GM21825 (cell line): ENCODE measurements around the gene GGCX.
"Not testable (repeated sequence)": the region's sequence is repeated elsewhere in the genome, so short reads cannot be mapped to it uniquely, and the experiment has no call there.

ENCODE experiments used
- ATAC-seq: cut with Tn5 transposase; IDR thresholded peaks from one replicate; pipeline ENCODE4 v1.9.1; 2021; ENCODE audit warnings: mild to moderate bottlenecking, moderate library complexity; ENCODE audit not compliant: unreplicated experiment

GGCX gene

GRCh38 chr2:85577063-85577385 is 15.7 kb upstream of the GGCX start:
- no peak for ATAC-seq

- ATAC-seq: no peak
These were observed 14.4 kb upstream of the GGCX start for GRCh38 chr2:85575739-85576138.

- no peak for ATAC-seq
These were observed 5.0 kb upstream of the GGCX start for GRCh38 chr2:85566265-85566664.

GRCh38 chr2:85564144-85564563 is 2.9 kb upstream of the GGCX start:
- no peak for ATAC-seq

GRCh38 chr2:85560812-85561279 is 447 bp downstream of the GGCX start:
- peak; percentile 12 for ATAC-seq

- not testable (repeated sequence) for ATAC-seq
These were observed 928 bp downstream of the GGCX start for GRCh38 chr2:85560403-85560726.

GRCh38 chr2:85558160-85558559 is 3.1 kb downstream of the GGCX start:
- no peak for ATAC-seq

GRCh38 chr2:85557130-85557529 is 4.2 kb downstream of the GGCX start:
- ATAC-seq: no peak

GRCh38 chr2:85554980-85555612 is 6.2 kb downstream of the GGCX start:
- ATAC-seq: no peak

GRCh38 chr2:85553184-85553583 is 8.1 kb downstream of the GGCX start:
- no peak for ATAC-seq

GRCh38 chr2:85551698-85552678 is 9.3 kb downstream of the GGCX start:
- peak; percentile 71 for ATAC-seq

- no peak for ATAC-seq
These were observed 10.8 kb downstream of the GGCX start for GRCh38 chr2:85550486-85550885.

- no peak for ATAC-seq
These were observed 11.5 kb downstream of the GGCX start for GRCh38 chr2:85549826-85550225.

GRCh38 chr2:85549095-85549494 is 12.2 kb downstream of the GGCX start:
- no peak for ATAC-seq

- no peak for ATAC-seq
These were observed 12.7 kb downstream of the GGCX start for GRCh38 chr2:85548608-85548900.

GRCh38 chr2:85547859-85548607 is 13.3 kb downstream of the GGCX start:
- no peak for ATAC-seq

GRCh38 chr2:85547089-85547858 is 14.0 kb downstream of the GGCX start:
- no peak for ATAC-seq

GRCh38 chr2:85545780-85546240 is 15.5 kb downstream of the GGCX start:
- no peak for ATAC-seq

- ATAC-seq: not testable (repeated sequence)
These were observed 16.1 kb downstream of the GGCX start for GRCh38 chr2:85544915-85545779.

GRCh38 chr2:85544254-85544691 is 17.0 kb downstream of the GGCX start:
- not testable (repeated sequence) for ATAC-seq
